PC-9 (cell line): Measurements from ENCODE around the gene HSPA4. TPM values are rescaled to one million over a fixed set of nuclear protein-coding genes. Genes with fewer than 3 reads are reported as not detected.

Experiments used
- BruUV-seq: library from RNA; stranded (reverse); fragments of 400-500 nt; replicated peaks from 2 replicates; lab custom pipeline; 2021; lab: Mats Ljungman, UMichigan
- CTCF ChIA-PET: fragments of 300-600 bp; sonication (Branson Sonifier 250); formaldehyde crosslinking; loops from one replicate; lab custom pipeline; 2022; ENCODE audit warnings: antibody characterized with exemption; lab: Charles Lee
- POLR2A ChIA-PET: fragments of 300-600 bp; sonication (Branson Sonifier 250); formaldehyde crosslinking; loops from one replicate; lab custom pipeline; 2022; ENCODE audit warnings: antibody characterized with exemption; ENCODE audit not compliant: unreplicated experiment; lab: Charles Lee
- DNase-seq, 2 experiments: peaks; one replicate each; pipeline versions ENCODE4 v3.0.0 to v3.0.0-alpha.2; 2015 to 2022; ENCODE audit warnings: mixed read lengths in 1 of 2
- H2AFZ ChIP-seq: fragments of 200-600 bp; sonication (generic); 2 replicates; pipeline ENCODE4 v1.8.1; 2017; ENCODE audit warnings: antibody characterized with exemption
- H3F3A ChIP-seq: fragments of 200-600 bp; sonication (generic); 2 replicates; pipeline ENCODE4 v1.8.1; 2017; ENCODE audit warnings: antibody characterized with exemption, mild to moderate bottlenecking, low read depth; ENCODE audit not compliant: insufficient read depth
- H3K27ac ChIP-seq: fragments of 200-600 bp; sonication (generic); 2 replicates; pipeline ENCODE4 v1.6.1; 2016; ENCODE audit warnings: mixed run types
- H3K27me3 ChIP-seq: fragments of 200-600 bp; sonication (generic); 2 replicates; pipeline ENCODE4 v1.6.1; 2016; ENCODE audit warnings: low read depth, mixed run types; ENCODE audit not compliant: insufficient read depth
- H3K36me3 ChIP-seq: fragments of 200-600 bp; sonication (generic); 2 replicates; pipeline ENCODE4 v1.6.1; 2016; ENCODE audit warnings: low read depth, mixed run types
- H3K4me1 ChIP-seq: fragments of 200-600 bp; sonication (generic); replicated peaks from 2 replicates; pipeline ENCODE4 v1.6.1; 2016; ENCODE audit warnings: mixed run types; ENCODE audit not compliant: insufficient read depth
- H3K4me2 ChIP-seq: fragments of 200-600 bp; sonication (generic); 2 replicates; pipeline ENCODE4 v1.6.1; 2017; ENCODE audit warnings: mixed run types
- H3K4me3 ChIP-seq: fragments of 200-600 bp; sonication (generic); 2 replicates; pipeline ENCODE4 v1.6.1; 2016; ENCODE audit warnings: mixed run types
- H3K79me2 ChIP-seq: fragments of 200-600 bp; sonication (generic); 2 replicates; pipeline ENCODE4 v1.6.1; 2017; ENCODE audit warnings: low read depth, mixed run types
- H3K9me2 ChIP-seq: fragments of 200-600 bp; sonication (generic); 2 replicates; pipeline ENCODE4 v1.8.1; 2017; ENCODE audit warnings: mild to moderate bottlenecking; ENCODE audit not compliant: insufficient read depth
- H3K9me3 ChIP-seq: fragments of 200-600 bp; sonication (generic); 2 replicates; pipeline ENCODE4 v1.8.1; 2016; ENCODE audit warnings: low read depth; ENCODE audit not compliant: insufficient read depth
- H4K20me1 ChIP-seq: fragments of 200-600 bp; sonication (generic); 2 replicates; pipeline ENCODE4 v1.8.1; 2017; ENCODE audit not compliant: insufficient read depth
- EZH2 ChIP-seq: fragments of 200-600 bp; sonication (generic); IDR thresholded peaks from 2 replicates; pipeline ENCODE4 v1.8.0; 2017; ENCODE audit warnings: antibody characterized with exemption, low read depth
- intact Hi-C: fragments of 100-400 bp; cut with micrococcal nuclease; formaldehyde crosslinking; loops from one replicate; pipeline ENCODE4 v1.10.0; 2022; ENCODE audit not compliant: unreplicated experiment
- total RNA-seq: library from RNA; stranded (reverse); gene quantifications from 2 replicates; pipeline ENCODE4 v1.2.3, GENCODE V29; 2021
- TF ChIP-seq, protein P1 (sequence below): fragments of 200-600 bp; sonication (generic); conservative IDR thresholded peaks from 2 replicates; pipeline ENCODE4 v1.6.1; 2017; ENCODE audit warnings: mixed run types, antibody characterized with exemption, mild to moderate bottlenecking, moderate library complexity

The HSPA4 gene
- total RNA-seq, 1 experiment from 2014 or later = 140 TPM

DNA sequence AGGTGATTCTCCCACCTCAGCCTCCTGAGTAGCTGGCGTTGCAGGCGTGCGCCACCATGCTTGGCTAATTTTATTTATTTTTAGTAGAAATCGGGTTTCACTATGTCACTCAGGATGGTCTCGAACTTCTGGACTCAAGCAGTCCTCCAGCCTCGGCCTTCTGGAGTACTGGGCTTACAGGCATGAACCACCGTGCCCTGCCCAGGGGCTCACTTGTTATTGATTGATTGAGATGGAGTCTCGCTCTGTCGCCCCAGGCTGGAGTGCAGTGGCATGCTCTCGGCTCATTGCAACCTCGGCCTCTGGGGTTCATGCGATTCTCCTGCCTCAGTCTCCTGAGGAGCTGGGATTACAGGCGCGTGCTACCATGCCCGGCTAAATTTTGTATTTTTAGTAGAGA is 1.6 kb downstream of the HSPA4 start:
- Histone ChIP-seq H3K79me2 (peaks cover 80% of the 10 kb centered on the region), H3K4me3 (peak overlapping the region; percentile 71; the same call in 1 of the 2 replicates), H2AFZ (no peak overlapping the region), H3K9me2 (no peaks in the 10 kb centered on the region), H3F3A (peaks cover 24% of the 10 kb centered on the region; the same call in 1 of the 2 replicates), H3K27ac (no peak overlapping the region), H3K4me1 (peaks cover 45% of the 10 kb centered on the region), H3K36me3 (no peaks in the 10 kb centered on the region), H3K27me3 (no peaks in the 10 kb centered on the region), H3K9me3 (no peaks in the 10 kb centered on the region), H4K20me1 (peaks cover 54% of the 10 kb centered on the region), H3K4me2 (peak overlapping the region; percentile 90)
- TF ChIP-seq EZH2 = no peak
- TF ChIP-seq, protein P1, sequence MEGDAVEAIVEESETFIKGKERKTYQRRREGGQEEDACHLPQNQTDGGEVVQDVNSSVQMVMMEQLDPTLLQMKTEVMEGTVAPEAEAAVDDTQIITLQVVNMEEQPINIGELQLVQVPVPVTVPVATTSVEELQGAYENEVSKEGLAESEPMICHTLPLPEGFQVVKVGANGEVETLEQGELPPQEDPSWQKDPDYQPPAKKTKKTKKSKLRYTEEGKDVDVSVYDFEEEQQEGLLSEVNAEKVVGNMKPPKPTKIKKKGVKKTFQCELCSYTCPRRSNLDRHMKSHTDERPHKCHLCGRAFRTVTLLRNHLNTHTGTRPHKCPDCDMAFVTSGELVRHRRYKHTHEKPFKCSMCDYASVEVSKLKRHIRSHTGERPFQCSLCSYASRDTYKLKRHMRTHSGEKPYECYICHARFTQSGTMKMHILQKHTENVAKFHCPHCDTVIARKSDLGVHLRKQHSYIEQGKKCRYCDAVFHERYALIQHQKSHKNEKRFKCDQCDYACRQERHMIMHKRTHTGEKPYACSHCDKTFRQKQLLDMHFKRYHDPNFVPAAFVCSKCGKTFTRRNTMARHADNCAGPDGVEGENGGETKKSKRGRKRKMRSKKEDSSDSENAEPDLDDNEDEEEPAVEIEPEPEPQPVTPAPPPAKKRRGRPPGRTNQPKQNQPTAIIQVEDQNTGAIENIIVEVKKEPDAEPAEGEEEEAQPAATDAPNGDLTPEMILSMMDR = no peak
- ChIA-PET POLR2A (no interaction called here), CTCF (no interaction called here)
- BruUV-seq = no TSS peak
- no peak for DNase-seq
- intact Hi-C loops = no loop called here

DNA sequence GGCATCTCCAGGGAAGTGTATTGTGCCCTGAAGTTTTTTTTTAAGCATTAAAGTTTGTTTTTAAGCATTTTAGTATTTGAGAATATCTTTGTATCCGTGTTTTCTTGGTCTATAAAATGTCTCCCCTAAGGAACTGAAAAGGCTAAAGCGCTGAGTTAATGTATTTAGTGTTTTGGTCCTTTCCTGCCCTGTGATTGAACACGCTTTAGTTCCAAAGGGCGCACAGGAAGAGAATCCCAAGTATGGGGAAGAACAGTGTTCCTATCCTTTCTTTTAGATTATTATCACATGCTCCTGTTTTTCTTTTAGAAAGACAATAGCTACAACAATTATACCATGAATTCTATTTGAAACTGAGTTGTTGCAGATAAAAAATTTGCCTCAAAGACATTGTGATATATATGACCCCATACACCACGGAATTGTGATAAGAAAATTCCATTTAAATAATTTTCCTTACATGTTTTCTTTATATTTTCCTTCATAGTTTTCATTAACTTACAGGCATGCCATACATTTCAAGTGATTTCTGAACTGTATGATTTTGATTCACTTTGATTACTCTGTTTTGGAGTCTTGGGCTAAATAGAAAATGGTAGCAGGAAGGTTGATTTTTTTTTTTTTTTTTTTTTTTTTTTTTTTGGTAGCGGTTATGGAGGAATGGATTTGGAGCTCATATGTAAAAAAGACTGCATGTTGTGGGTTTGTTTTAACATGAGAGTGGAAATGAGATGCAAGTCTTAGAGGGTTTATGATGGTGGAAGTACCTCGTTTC is 3.1 kb downstream of the HSPA4 start:
- Histone ChIP-seq H3K27me3 (no peaks in the 10 kb centered on the region), H3K4me3 (no peak overlapping the region), H4K20me1 (peaks cover 69% of the 10 kb centered on the region), H3K27ac (no peak overlapping the region), H3K79me2 (peaks cover 95% of the 10 kb centered on the region), H3K9me3 (no peaks in the 10 kb centered on the region), H2AFZ (no peak overlapping the region), H3K4me1 (peaks cover 36% of the 10 kb centered on the region), H3F3A (peaks cover 16% of the 10 kb centered on the region; the same call in 1 of the 2 replicates), H3K4me2 (peak overlapping the region; percentile 90; the same call in 1 of the 2 replicates), H3K9me2 (no peaks in the 10 kb centered on the region), H3K36me3 (no peaks in the 10 kb centered on the region)
- ChIA-PET CTCF (no interaction called here), POLR2A (interaction anchor here (0.6 kb wide), 1 partner anchor 528 kb away, joined by 3 read pairs; no protein-coding TSS in a partner anchor)
- no peak for DNase-seq
- BruUV-seq = no TSS peak
- intact Hi-C loops = no loop called here
- TF ChIP-seq, protein P1 = no peak
- no peak for TF ChIP-seq EZH2

DNA sequence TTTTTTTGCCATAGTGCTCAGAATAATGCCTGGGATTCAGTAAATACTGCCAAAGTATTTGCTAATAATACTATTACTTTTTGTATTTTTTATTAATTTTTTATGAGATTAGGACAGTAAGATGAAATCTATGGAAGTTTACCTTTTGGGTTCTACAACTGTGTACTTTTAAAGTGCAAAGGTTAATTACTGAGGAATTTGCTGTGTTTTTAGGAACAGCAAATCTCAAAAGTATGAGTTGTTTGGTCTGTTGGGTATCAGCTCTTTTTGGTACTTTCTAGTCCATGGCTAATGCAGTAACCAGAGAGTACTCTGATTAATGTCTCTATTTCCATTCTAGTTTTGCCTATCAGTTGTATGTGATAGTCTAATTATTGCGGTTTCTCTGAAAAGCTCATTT is 5.1 kb downstream of the HSPA4 start:
- Histone ChIP-seq H3K27ac (no peak overlapping the region), H3K4me2 (no peak overlapping the region), H3K9me3 (no peaks in the 10 kb centered on the region), H3K4me3 (no peak overlapping the region), H3K27me3 (no peaks in the 10 kb centered on the region), H3K36me3 (no peaks in the 10 kb centered on the region), H3F3A (peaks cover 9% of the 10 kb centered on the region; the same call in 1 of the 2 replicates), H3K9me2 (no peaks in the 10 kb centered on the region), H2AFZ (no peak overlapping the region), H3K79me2 (peaks cover 100% of the 10 kb centered on the region), H4K20me1 (peaks cover 87% of the 10 kb centered on the region), H3K4me1 (peaks cover 27% of the 10 kb centered on the region)
- ChIA-PET CTCF (no interaction called here), POLR2A (no interaction called here)
- BruUV-seq = no TSS peak
- DNase-seq = no peak
- intact Hi-C loops = no loop called here
- TF ChIP-seq EZH2 = no peak
- TF ChIP-seq, protein P1 = no peak
